ENCODE results near the gene HDAC9. TPM values are rescaled to one million over a fixed set of nuclear protein-coding genes. Genes with fewer than 3 reads are reported as not detected.

The HDAC9 gene
- total RNA-seq, 1 experiment from 2014 or later: 11.3 TPM

- Mint-ChIP-seq H3K27ac (ENCODE audit: low read depth, unreplicated experiment) (no peak overlapping the region), H3K4me3 (ENCODE audit: unreplicated experiment) (no peak overlapping the region), H3K9me3 (ENCODE audit: unreplicated experiment) (peaks cover 8% of the 10 kb centered on the region), H3K4me1 (ENCODE audit: insufficient read depth, unreplicated experiment) (peaks cover 9% of the 10 kb centered on the region), H3K36me3 (ENCODE audit: insufficient read depth, unreplicated experiment) (no peaks in the 10 kb centered on the region), H3K27me3 (ENCODE audit: insufficient read depth, unreplicated experiment) (no peaks in the 10 kb centered on the region)
- no peak for TF ChIP-seq CTCF (IDR thresholded peaks at IDR 0.05; ENCODE audit: unreplicated experiment)
- no TSS peak for BruUV-seq (replicated peaks)
- CTCF ChIA-PET: interaction anchor here (1.0 kb wide), 1 partner anchor 171 kb away, joined by 4 read pairs; no protein-coding TSS in a partner anchor
- no peak for DNase-seq (ENCODE audit: unreplicated experiment)
- POLR2A ChIA-PET: no interaction called here
- intact Hi-C loops (cut with micrococcal nuclease): no loop called here
Measured at GRCh38 chr7:18524248-18524647, 28.7 kb downstream of the HDAC9 start.

DNA sequence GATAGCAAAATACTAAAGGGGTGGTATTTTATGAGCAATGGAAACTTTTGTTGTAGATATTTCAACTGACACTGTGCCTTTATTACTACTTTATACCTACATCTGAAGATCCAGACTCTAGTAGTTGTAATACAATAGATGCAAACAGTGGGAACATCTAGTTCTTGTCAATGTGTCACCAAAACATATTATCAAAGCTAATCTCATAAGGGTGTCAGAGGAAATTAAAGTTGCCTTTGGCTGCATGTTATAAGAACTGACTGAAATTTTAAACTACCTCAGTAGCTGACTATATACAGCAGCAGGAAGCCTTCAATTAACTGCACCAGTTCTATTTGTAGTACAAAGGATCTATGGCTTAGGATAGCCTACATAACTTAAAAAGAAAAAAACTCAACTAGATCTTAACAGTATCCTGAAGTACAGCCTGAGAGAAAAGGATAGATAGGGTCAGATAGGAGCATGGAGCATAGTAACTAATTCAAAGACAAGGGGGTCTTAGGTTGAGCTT lies 30.9 kb downstream of the HDAC9 start:
- peaks cover 8% of the 10 kb centered on the region for H3K9me3 Mint-ChIP-seq (ENCODE audit: unreplicated experiment)
- H3K27me3 Mint-ChIP-seq (ENCODE audit: insufficient read depth, unreplicated experiment): no peaks in the 10 kb centered on the region
- intact Hi-C loops (cut with micrococcal nuclease): no loop called here
- H3K27ac Mint-ChIP-seq (ENCODE audit: low read depth, unreplicated experiment): no peak overlapping the region
- no TSS peak for BruUV-seq (replicated peaks)
- ChIA-PET POLR2A (interaction anchor here (0.6 to 1.3 kb wide), 3 partner anchors 17 to 485 kb away, joined by 3 to 8 read pairs (median 6); no protein-coding TSS in a partner anchor), CTCF (no interaction called here)
- no peak for DNase-seq (ENCODE audit: unreplicated experiment)
- no peaks in the 10 kb centered on the region for H3K36me3 Mint-ChIP-seq (ENCODE audit: insufficient read depth, unreplicated experiment)
- H3K4me1 Mint-ChIP-seq (ENCODE audit: insufficient read depth, unreplicated experiment): peaks cover 9% of the 10 kb centered on the region
- H3K4me3 Mint-ChIP-seq (ENCODE audit: unreplicated experiment): no peak overlapping the region
- TF ChIP-seq CTCF (IDR thresholded peaks at IDR 0.05; ENCODE audit: unreplicated experiment): no peak

DNA sequence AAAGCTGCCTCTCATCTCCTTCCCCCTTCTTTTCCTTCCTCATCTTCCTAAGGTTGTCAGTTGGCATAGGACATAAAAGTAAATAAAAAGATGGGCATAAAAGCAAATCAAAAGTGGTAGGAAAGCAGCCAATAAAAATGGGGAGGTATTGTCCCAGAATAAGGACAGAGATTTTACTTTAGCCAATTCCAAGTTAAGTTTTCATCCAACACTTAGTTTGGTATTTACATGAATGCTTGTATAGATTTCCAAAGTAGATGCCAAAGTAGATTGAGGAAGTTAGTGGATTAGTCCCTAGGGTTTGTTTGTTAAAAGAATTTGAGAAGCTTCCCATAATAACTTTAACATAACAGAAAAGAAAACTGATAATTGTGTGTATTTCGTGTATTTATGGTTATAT lies 33.7 kb downstream of the HDAC9 start:
- no peak overlapping the region for H3K27ac Mint-ChIP-seq (ENCODE audit: low read depth, unreplicated experiment)
- no peaks in the 10 kb centered on the region for H3K9me3 Mint-ChIP-seq (ENCODE audit: unreplicated experiment)
- no peaks in the 10 kb centered on the region for H3K36me3 Mint-ChIP-seq (ENCODE audit: insufficient read depth, unreplicated experiment)
- no TSS peak for BruUV-seq (replicated peaks)
- no peak for DNase-seq (ENCODE audit: unreplicated experiment)
- H3K27me3 Mint-ChIP-seq (ENCODE audit: insufficient read depth, unreplicated experiment): no peaks in the 10 kb centered on the region
- H3K4me3 Mint-ChIP-seq (ENCODE audit: unreplicated experiment): no peak overlapping the region
- intact Hi-C loops (cut with micrococcal nuclease): no loop called here
- POLR2A ChIA-PET: no interaction called here
- TF ChIP-seq CTCF (IDR thresholded peaks at IDR 0.05; ENCODE audit: unreplicated experiment): no peak
- CTCF ChIA-PET: interaction anchor here (1.4 kb wide), 1 partner anchor 137 kb away, joined by 3 read pairs; no protein-coding TSS in a partner anchor
- no peaks in the 10 kb centered on the region for H3K4me1 Mint-ChIP-seq (ENCODE audit: insufficient read depth, unreplicated experiment)

GRCh38 chr7:18530224-18531179 lies 35.0 kb downstream of the HDAC9 start:
- Mint-ChIP-seq H3K9me3 (ENCODE audit: unreplicated experiment) (no peaks in the 10 kb centered on the region), H3K4me3 (ENCODE audit: unreplicated experiment) (no peak overlapping the region), H3K27me3 (ENCODE audit: insufficient read depth, unreplicated experiment) (no peaks in the 10 kb centered on the region), H3K4me1 (ENCODE audit: insufficient read depth, unreplicated experiment) (no peaks in the 10 kb centered on the region), H3K27ac (ENCODE audit: low read depth, unreplicated experiment) (no peak overlapping the region), H3K36me3 (ENCODE audit: insufficient read depth, unreplicated experiment) (no peaks in the 10 kb centered on the region)
- intact Hi-C loops (cut with micrococcal nuclease): no loop called here
- BruUV-seq (replicated peaks): no TSS peak
- TF ChIP-seq CTCF (IDR thresholded peaks at IDR 0.05; ENCODE audit: unreplicated experiment): no peak
- ChIA-PET CTCF (interaction anchor here (0.7 to 1.4 kb wide), 3 partner anchors 8 to 136 kb away, joined by 3 read pairs; no protein-coding TSS in a partner anchor), POLR2A (interaction anchor here (1.0 kb wide), 1 partner anchor 17 kb away, joined by 7 read pairs; no protein-coding TSS in a partner anchor)
- DNase-seq (ENCODE audit: unreplicated experiment): no peak

Data from MCF 10A (cell line).